GM12878 (cell line): ENCODE measurements around the gene TSC2. TPM values are rescaled to one million over a fixed set of nuclear protein-coding genes. Genes with fewer than 3 reads are reported as not detected.
"Not testable (repeated sequence)": the region's sequence is repeated elsewhere in the genome, so short reads cannot be mapped to it uniquely, and the experiment has no call there.

Source experiments
- ATAC-seq: fragments of 200-7000 bp; cut with Tn5 transposase; 3 replicates; pipeline ENCODE4 v1.9.1; 2020; ENCODE audit warnings: mild to moderate bottlenecking, moderate library complexity
- BruUV-seq: library from RNA; stranded (reverse); fragments of 400-500 nt; replicated peaks from 2 replicates; lab custom pipeline; 2021; lab: Mats Ljungman, UMichigan
- CTCF ChIA-PET: fragments of 300-600 bp; sonication (Branson Sonifier 250); formaldehyde crosslinking; extraction: SDS; loops from one replicate; lab custom pipeline; 2021; ENCODE audit warnings: inconsistent platforms; lab: Yijun Ruan, JAX
- POLR2A ChIA-PET: fragments of 350-600 bp; formaldehyde crosslinking; extraction: SDS; loops from one replicate; lab custom pipeline; 2021; ENCODE audit warnings: inconsistent platforms; lab: Charles Lee
- RAD21 ChIA-PET: fragments of 300-600 bp; sonication (Branson Sonifier 250); formaldehyde crosslinking; loops from one replicate; lab custom pipeline; 2023; ENCODE audit warnings: antibody characterized with exemption; ENCODE audit not compliant: unreplicated experiment; lab: Charles Lee
- SMC1A ChIA-PET: fragments of 300-600 bp; sonication (Branson Sonifier 250); formaldehyde crosslinking; loops from one replicate; lab custom pipeline; 2023; ENCODE audit not compliant: unreplicated experiment, uncharacterized antibody; lab: Charles Lee
- DNase-seq: peaks from one replicate; pipeline ENCODE4 v3.0.0-alpha.2; 2011; ENCODE audit warnings: low read depth, low spot score
- FAIRE-seq: peaks from 3 replicates; lab custom pipeline; 2011; peaks lifted over from hg19 to GRCh38; lab: Jason Lieb, UNC
- H2AFZ ChIP-seq: 2 replicates; pipeline ENCODE4 v1.6.0; 2011; ENCODE audit warnings: low read depth, low read length, control low read depth; ENCODE audit not compliant: control insufficient read depth
- H3K27ac ChIP-seq: 2 replicates; pipeline ENCODE4 v1.5.1; 2011; ENCODE audit warnings: control low read depth; ENCODE audit not compliant: control insufficient read depth, insufficient read depth
- H3K27me3 ChIP-seq, 2 experiments: replicated peaks in 1 of 2; 2 replicates each; pipeline versions ENCODE4 v1.6.0 to v1.6.1; 2011; ENCODE audit warnings: low read length in 1 of 2; ENCODE audit not compliant: control insufficient read depth in 2 of 2, insufficient read depth in 2 of 2
- H3K36me3 ChIP-seq, 2 experiments: 2 replicates each; pipeline ENCODE4 v1.5.1; 2011; ENCODE audit warnings: low read length in 1 of 2; ENCODE audit not compliant: control insufficient read depth in 2 of 2, insufficient read depth in 2 of 2
- H3K4me1 ChIP-seq: 2 replicates; pipeline ENCODE4 v1.6.1; 2011; ENCODE audit warnings: mild to moderate bottlenecking, low read length, moderate library complexity, mixed read lengths; ENCODE audit not compliant: control insufficient read depth, insufficient read depth
- H3K4me2 ChIP-seq: 2 replicates; pipeline ENCODE4 v1.6.0; 2011; ENCODE audit warnings: control low read depth; ENCODE audit not compliant: control insufficient read depth, insufficient read depth
- H3K4me3 ChIP-seq: fragments of 200-600 bp; sonication (generic); 2 replicates; pipeline ENCODE4 v1.5.1; 2016
- H3K79me2 ChIP-seq: 2 replicates; pipeline ENCODE4 v1.6.0; 2011; ENCODE audit warnings: low read length; ENCODE audit not compliant: control insufficient read depth, insufficient read depth
- H3K9ac ChIP-seq: 2 replicates; pipeline ENCODE4 v1.8.0; 2011; ENCODE audit warnings: low read length, control low read depth, mixed read lengths; ENCODE audit not compliant: control insufficient read depth, insufficient read depth
- H3K9me3 ChIP-seq: replicated peaks from 3 replicates; pipeline ENCODE4 v1.5.1; 2011; ENCODE audit warnings: mild to moderate bottlenecking, low read length; ENCODE audit not compliant: control insufficient read depth, insufficient read depth
- H4K20me1 ChIP-seq: 2 replicates; pipeline ENCODE4 v1.6.0; 2011; ENCODE audit not compliant: control insufficient read depth, insufficient read depth
- WGBS: methylation state at CpG from one replicate; pipeline ENCODE4 v1.1.6; 2016; ENCODE audit warnings: low lambda C conversion rate; ENCODE audit not compliant: insufficient replicate concordance, insufficient coverage; ENCODE audit errors: missing lambda C conversion rate; 5-methylcytosine and 5-hydroxymethylcytosine counted together
- in situ Hi-C: fragments of 300-500 bp; cut with MboI; formaldehyde crosslinking; loops from 9 replicates; pipeline ENCODE4 v1.14.3; 2018; ENCODE audit warnings: mixed read lengths
- intact Hi-C: fragments of 100-400 bp; cut with micrococcal nuclease; formaldehyde crosslinking; loops from one replicate; pipeline ENCODE4 v1.14.2; 2022; ENCODE audit not compliant: unreplicated experiment
- polyA plus RNA-seq, 11 experiments: library from polyadenylated mRNA; depleted of rRNA in 4 of 11; unstranded in 6 of 11; stranded (reverse) in 5 of 11; fragments of >200 nt; fragmentation: Nextera tagmentation in 4 of 11; fragmentation: Illumina TruSeq in 1 of 11; extraction: Ambion mirVana in 4 of 11; extraction: Trizol in 1 of 11; gene quantifications; 1 replicate in 1 of 11; 2 replicates in 10 of 11; pipeline versions ENCODE4 v1.2.1 to v1.2.3, GENCODE V29; 2011 to 2016; ENCODE audit warnings: inconsistent platforms in 2 of 11, missing spikeins in 2 of 11, low read depth in 1 of 11
- total RNA-seq, 4 experiments: library from RNA; depleted of rRNA in 3 of 4; stranded (reverse); fragments of >200 nt in 3 of 4; fragmentation: Illumina TruSeq in 1 of 4; extraction: Trizol in 1 of 4; gene quantifications; 2 replicates each; pipeline versions ENCODE4 v1.2.1 to v1.2.3, GENCODE V29; 2013 to 2021

Gene TSC2
- total and polyA plus RNA-seq, 10 of the 15 experiments (the other 5 are each of a cell fraction or from before 2014, with no cell fraction given): 1.6 to 77.0 (median 21.6) TPM

DNA sequence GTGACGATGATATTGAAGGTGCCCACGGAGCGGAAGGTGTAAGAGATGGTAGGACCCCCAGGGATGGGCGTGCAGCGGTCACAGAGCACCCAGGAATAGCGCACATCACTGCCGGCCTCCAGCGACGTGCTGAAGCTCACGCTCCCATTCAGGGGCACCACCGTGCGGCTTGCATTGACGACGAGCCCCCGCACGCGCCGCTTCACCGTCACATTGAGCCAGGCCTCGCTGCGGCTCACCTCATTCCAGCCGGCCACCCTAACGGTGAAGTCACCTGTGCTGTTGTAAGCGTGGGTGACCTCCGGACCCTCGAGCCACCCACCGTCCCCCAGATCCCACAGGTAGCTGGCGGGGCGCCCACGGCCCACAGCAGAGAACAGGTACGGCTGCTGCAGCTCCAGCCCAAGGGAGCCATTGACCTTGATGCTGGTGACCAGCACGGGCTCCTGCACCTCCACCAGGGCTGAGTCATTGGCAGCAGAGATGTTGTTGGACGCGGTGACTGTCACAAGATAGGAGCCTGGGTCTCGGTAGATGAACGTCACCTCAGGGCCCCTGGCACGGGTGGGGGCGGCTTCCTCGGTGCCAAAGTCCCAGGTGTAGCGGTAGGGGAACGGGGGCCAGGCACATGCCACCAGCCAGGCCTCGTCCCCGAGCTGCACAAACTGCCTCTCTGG, 62.7 kb downstream of the TSC2 start:
- H3K4me1 ChIP-seq, RAD21 ChIA-PET, H3K9ac ChIP-seq, ATAC-seq, H2AFZ ChIP-seq, H3K36me3 ChIP-seq, H3K4me2 ChIP-seq, FAIRE-seq, H4K20me1 ChIP-seq, H3K27me3 ChIP-seq, CTCF ChIA-PET, H3K79me2 ChIP-seq, DNase-seq, intact Hi-C loops, H3K9me3 ChIP-seq, SMC1A ChIA-PET, H3K27ac ChIP-seq, in situ Hi-C loops, H3K4me3 ChIP-seq, POLR2A ChIA-PET: not testable (repeated sequence)
- TSS peak; percentile 54 for BruUV-seq
- 98% methylated on average over 36 of the region's 43 CpGs for WGBS

DNA sequence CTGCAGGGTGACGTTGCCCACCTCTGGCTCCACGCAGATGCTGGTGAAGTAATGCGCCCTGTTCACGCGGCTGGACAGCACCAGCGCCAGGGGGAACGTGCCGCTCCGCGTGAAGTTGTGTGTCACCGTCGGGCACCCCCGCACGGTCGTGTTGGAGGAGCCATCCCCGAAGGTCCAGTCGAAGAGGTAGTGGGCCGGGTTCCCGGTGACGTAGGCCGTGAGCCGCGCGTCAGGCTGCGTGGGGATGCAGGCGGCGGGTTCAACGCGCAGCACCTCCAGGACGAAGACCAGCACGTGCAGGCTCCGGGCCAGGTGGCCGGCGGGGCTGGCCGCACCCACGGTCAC, 63.2 kb downstream of the TSC2 start:
- SMC1A ChIA-PET, DNase-seq, BruUV-seq, in situ Hi-C loops, H3K4me1 ChIP-seq, FAIRE-seq, H3K36me3 ChIP-seq, intact Hi-C loops, H3K4me2 ChIP-seq, ATAC-seq, H3K9ac ChIP-seq, H3K27ac ChIP-seq, H3K9me3 ChIP-seq, RAD21 ChIA-PET, H3K79me2 ChIP-seq, POLR2A ChIA-PET, H2AFZ ChIP-seq, H4K20me1 ChIP-seq, H3K4me3 ChIP-seq, H3K27me3 ChIP-seq, CTCF ChIA-PET: not testable (repeated sequence)
- 97% methylated on average over 17 of the region's 36 CpGs for WGBS

GRCh38 chr16:2111412-2112335, 63.9 kb downstream of the TSC2 start:
- SMC1A ChIA-PET, H3K4me2 ChIP-seq, CTCF ChIA-PET, H3K4me3 ChIP-seq, RAD21 ChIA-PET, H3K4me1 ChIP-seq, FAIRE-seq, H3K27ac ChIP-seq, ATAC-seq, POLR2A ChIA-PET, DNase-seq, H3K36me3 ChIP-seq, H3K27me3 ChIP-seq, H2AFZ ChIP-seq, H4K20me1 ChIP-seq, H3K9me3 ChIP-seq, H3K9ac ChIP-seq, intact Hi-C loops, BruUV-seq, H3K79me2 ChIP-seq, in situ Hi-C loops: not testable (repeated sequence)
- WGBS: 93% methylated on average over 46 of the region's 65 CpGs
